RWPE2 (cell line): ENCODE results near the gene NMRK1.

Experiments
- ATAC-seq: fragments of 200-7000 bp; cut with Tn5 transposase; 3 replicates; pipeline ENCODE4 v1.9.1; 2021; ENCODE audit warnings: low read depth
- DNase-seq: peaks from one replicate; pipeline ENCODE4 v3.0.0-alpha.2; 2020; ENCODE audit warnings: low spot score
- H3K27ac ChIP-seq: fragments of 450-650 bp; 2 replicates; pipeline ENCODE4 v1.5.1; 2017; ENCODE audit warnings: mild to moderate bottlenecking; ENCODE audit not compliant: poor library complexity, severe bottlenecking
- H3K27me3 ChIP-seq: fragments of 250-450 bp; sonication (Bioruptor Pico); 2 replicates; pipeline ENCODE4 v1.5.1; 2021; ENCODE audit warnings: mild to moderate bottlenecking, moderate library complexity; ENCODE audit not compliant: insufficient read depth, poor library complexity, severe bottlenecking
- H3K36me3 ChIP-seq: fragments of 250-450 bp; sonication (Bioruptor Pico); 2 replicates; pipeline ENCODE4 v1.5.1; 2020; ENCODE audit warnings: low read depth, mild to moderate bottlenecking, moderate library complexity
- H3K4me1 ChIP-seq: fragments of 250-450 bp; sonication (Bioruptor Pico); 2 replicates; pipeline ENCODE4 v1.5.1; 2021; ENCODE audit warnings: mild to moderate bottlenecking, moderate library complexity; ENCODE audit not compliant: insufficient read depth, poor library complexity, severe bottlenecking
- H3K4me3 ChIP-seq: fragments of 250-450 bp; sonication (Bioruptor Pico); 2 replicates; pipeline ENCODE4 v1.5.1; 2021; ENCODE audit warnings: mild to moderate bottlenecking, moderate library complexity; ENCODE audit not compliant: severe bottlenecking
- H3K9me3 ChIP-seq: fragments of 250-450 bp; sonication (Bioruptor Pico); 2 replicates; pipeline ENCODE4 v1.5.1; 2021; ENCODE audit warnings: mild to moderate bottlenecking, moderate library complexity; ENCODE audit not compliant: severe bottlenecking
- TF ChIP-seq, protein P1 (sequence below): fragments of 450-650 bp; IDR thresholded peaks from one replicate; pipeline ENCODE4 v1.5.1; 2017; ENCODE audit warnings: mild to moderate bottlenecking, moderate library complexity; ENCODE audit not compliant: poor library complexity, severe bottlenecking

Gene NMRK1

DNA sequence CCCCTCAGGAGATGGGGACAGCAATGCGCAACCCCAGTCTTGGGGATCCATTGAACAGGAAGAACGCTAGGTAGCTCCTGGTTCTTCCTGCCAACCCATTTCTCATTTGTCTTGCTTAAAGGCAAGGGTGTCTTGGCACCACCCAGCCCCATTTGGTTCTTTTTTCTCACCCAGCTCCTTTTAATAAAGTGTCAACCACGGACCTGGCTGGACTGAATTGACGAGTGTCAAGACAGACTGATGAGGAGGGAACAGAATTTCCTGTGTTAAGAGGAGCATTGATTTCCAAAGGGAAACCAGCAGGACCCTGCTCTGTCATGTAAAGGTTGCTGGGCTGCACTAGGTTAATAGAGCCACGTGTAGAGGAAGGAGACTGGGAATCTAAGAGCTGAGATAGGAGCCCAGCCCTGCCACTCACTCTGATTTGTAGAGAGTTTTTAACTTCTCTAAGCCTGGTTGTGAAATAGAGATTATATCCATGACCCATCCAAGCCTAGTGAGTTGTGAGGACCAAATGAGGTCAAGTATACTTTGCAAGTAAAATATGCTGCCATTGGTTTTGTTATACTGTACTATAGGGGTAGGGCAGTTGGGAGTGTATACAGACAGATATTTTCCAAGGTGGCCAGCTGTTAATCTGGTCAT lies 34.1 kb upstream of the NMRK1 start:
- ATAC-seq (no peak), DNase-seq (no peak)
- Histone ChIP-seq H3K4me1 (no peaks in the 10 kb centered on the region), H3K36me3 (0 out of 2 replicates have a peak, but pooled peaks cover 4% of the 10 kb centered on the region), H3K9me3 (no peaks in the 10 kb centered on the region), H3K27ac (no peak overlapping the region), H3K27me3 (no peaks in the 10 kb centered on the region), H3K4me3 (no peak overlapping the region)
- TF ChIP-seq, protein P1, sequence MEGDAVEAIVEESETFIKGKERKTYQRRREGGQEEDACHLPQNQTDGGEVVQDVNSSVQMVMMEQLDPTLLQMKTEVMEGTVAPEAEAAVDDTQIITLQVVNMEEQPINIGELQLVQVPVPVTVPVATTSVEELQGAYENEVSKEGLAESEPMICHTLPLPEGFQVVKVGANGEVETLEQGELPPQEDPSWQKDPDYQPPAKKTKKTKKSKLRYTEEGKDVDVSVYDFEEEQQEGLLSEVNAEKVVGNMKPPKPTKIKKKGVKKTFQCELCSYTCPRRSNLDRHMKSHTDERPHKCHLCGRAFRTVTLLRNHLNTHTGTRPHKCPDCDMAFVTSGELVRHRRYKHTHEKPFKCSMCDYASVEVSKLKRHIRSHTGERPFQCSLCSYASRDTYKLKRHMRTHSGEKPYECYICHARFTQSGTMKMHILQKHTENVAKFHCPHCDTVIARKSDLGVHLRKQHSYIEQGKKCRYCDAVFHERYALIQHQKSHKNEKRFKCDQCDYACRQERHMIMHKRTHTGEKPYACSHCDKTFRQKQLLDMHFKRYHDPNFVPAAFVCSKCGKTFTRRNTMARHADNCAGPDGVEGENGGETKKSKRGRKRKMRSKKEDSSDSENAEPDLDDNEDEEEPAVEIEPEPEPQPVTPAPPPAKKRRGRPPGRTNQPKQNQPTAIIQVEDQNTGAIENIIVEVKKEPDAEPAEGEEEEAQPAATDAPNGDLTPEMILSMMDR = no peak

- Histone ChIP-seq H3K27me3 (no peaks in the 10 kb centered on the region), H3K4me1 (no peaks in the 10 kb centered on the region), H3K36me3 (0 out of 2 replicates have a peak, but pooled peaks cover 4% of the 10 kb centered on the region), H3K27ac (no peak overlapping the region), H3K9me3 (no peaks in the 10 kb centered on the region), H3K4me3 (no peak overlapping the region)
- no peak for DNase-seq
- no peak for ATAC-seq
- TF ChIP-seq, protein P1 = no peak
Measured at GRCh38 chr9:75120686-75121085, 32.7 kb upstream of the NMRK1 start.

GRCh38 chr9:75117564-75117963 lies 29.6 kb upstream of the NMRK1 start:
- DNase-seq = no peak
- 0 out of 2 replicates have a peak, but pooled peaks cover 4% of the 10 kb centered on the region for H3K36me3 ChIP-seq
- no peak for ATAC-seq

DNA sequence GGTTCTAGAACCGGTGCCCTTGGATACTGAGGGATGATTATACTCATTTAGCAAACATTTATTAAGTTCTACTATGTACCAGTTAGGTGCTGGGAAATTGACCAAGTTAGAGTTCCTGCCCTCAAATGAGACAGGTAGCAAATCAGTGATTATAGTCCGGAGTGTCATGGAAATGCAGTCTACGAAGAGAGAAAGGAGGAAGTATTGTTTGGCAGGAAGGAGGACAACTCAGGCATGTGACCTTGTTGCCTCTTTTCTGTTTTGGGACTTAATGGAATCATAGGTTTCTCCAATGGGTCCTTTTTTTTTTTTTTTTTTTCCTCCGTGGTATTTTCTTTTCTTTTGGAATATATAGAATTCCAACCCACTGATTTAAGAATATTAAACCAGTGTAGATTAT lies 28.4 kb upstream of the NMRK1 start:
- TF ChIP-seq, protein P1 = no peak
- Histone ChIP-seq H3K4me3 (no peak overlapping the region), H3K27ac (no peak overlapping the region), H3K27me3 (no peaks in the 10 kb centered on the region), H3K36me3 (0 out of 2 replicates have a peak, but pooled peaks cover 4% of the 10 kb centered on the region), H3K4me1 (peaks cover 3% of the 10 kb centered on the region), H3K9me3 (no peaks in the 10 kb centered on the region)
- no peak for DNase-seq
- no peak for ATAC-seq

More at GRCh38 chr9:75117564-75117963, 29.6 kb upstream of the NMRK1 start:
- Histone ChIP-seq H3K27ac (no peak overlapping the region), H3K27me3 (no peaks in the 10 kb centered on the region), H3K4me3 (no peak overlapping the region), H3K9me3 (no peaks in the 10 kb centered on the region), H3K4me1 (no peaks in the 10 kb centered on the region)
- TF ChIP-seq, protein P1 = no peak

- TF ChIP-seq, protein P1 = no peak
- Histone ChIP-seq H3K27me3 (no peaks in the 10 kb centered on the region), H3K36me3 (0 out of 2 replicates have a peak, but pooled peaks cover 2% of the 10 kb centered on the region), H3K9me3 (no peaks in the 10 kb centered on the region), H3K4me1 (peaks cover 29% of the 10 kb centered on the region), H3K4me3 (no peak overlapping the region), H3K27ac (no peak overlapping the region)
- ATAC-seq (no peak), DNase-seq (no peak)
Measured at GRCh38 chr9:75112789-75113188, 24.8 kb upstream of the NMRK1 start.
